ENCODE results near the gene NGF.

DNA sequence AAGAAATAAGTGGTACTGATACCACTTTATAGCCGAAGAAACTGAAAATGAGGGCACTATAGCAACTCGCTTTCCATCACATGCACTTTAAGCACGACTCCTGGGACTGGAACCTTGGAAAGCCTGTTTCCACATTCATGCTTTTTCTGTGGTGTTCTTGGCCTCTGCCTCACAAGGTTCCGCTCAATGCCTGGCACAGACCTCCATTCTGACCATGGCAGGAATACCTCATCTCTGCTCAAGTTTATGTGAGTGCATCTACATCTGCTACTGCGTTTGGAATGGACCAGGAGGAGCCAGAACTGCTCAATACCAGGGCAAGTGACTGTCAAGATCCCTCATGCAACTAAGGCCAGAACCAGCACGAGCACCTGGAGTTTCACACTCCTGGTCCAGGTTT is 11.6 kb downstream of the NGF start:
- no peak for TF ChIP-seq POLR2A (IDR thresholded peaks at IDR 0.05)
- TF ChIP-seq, protein P1, sequence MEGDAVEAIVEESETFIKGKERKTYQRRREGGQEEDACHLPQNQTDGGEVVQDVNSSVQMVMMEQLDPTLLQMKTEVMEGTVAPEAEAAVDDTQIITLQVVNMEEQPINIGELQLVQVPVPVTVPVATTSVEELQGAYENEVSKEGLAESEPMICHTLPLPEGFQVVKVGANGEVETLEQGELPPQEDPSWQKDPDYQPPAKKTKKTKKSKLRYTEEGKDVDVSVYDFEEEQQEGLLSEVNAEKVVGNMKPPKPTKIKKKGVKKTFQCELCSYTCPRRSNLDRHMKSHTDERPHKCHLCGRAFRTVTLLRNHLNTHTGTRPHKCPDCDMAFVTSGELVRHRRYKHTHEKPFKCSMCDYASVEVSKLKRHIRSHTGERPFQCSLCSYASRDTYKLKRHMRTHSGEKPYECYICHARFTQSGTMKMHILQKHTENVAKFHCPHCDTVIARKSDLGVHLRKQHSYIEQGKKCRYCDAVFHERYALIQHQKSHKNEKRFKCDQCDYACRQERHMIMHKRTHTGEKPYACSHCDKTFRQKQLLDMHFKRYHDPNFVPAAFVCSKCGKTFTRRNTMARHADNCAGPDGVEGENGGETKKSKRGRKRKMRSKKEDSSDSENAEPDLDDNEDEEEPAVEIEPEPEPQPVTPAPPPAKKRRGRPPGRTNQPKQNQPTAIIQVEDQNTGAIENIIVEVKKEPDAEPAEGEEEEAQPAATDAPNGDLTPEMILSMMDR (IDR thresholded peaks at IDR 0.05), result no peak

All from adrenal gland (tissue), 5 donors.